Measurements from ENCODE around the gene MSH5. TPM values are rescaled to one million over a fixed set of nuclear protein-coding genes. Genes with fewer than 3 reads are reported as not detected.

The MSH5 gene
- total RNA-seq, 2 experiments from 2014 or later: 13.6 to 13.7 TPM

GRCh38 chr6:31691564-31692108, 48.2 kb upstream of the MSH5 start:
- Mint-ChIP-seq H3K27me3 (no peaks in the 10 kb centered on the region), H3K9me3 (no peaks in the 10 kb centered on the region), H3K4me3 (no peak overlapping the region), H3K27ac (no peak overlapping the region), H3K36me3 (ENCODE audit: low read depth) (peaks cover 84% of the 10 kb centered on the region), H3K4me1 (ENCODE audit: low read depth) (no peaks in the 10 kb centered on the region)
- Histone ChIP-seq H3K36me3 (ENCODE audit: insufficient read depth, low read length) (peaks cover 86% of the 10 kb centered on the region), H3K4me3 (ENCODE audit: low read length) (no peak overlapping the region), H3K9me3 (ENCODE audit: control insufficient read depth in 1 of 2, insufficient read depth in 1 of 2, low read length in 2 of 2) (no peaks in the 10 kb centered on the region), H3K27ac (ENCODE audit: low read depth in 1 of 2, low read length in 2 of 2) (no peak overlapping the region), H3K4me1 (ENCODE audit: insufficient read depth, low read length) (no peaks in the 10 kb centered on the region), H3K27me3 (ENCODE audit: control insufficient read depth in 1 of 2, insufficient read depth in 2 of 2, low read length in 2 of 2) (no peaks in the 10 kb centered on the region)
- ChIA-PET CTCF (no interaction called here), POLR2A (no interaction called here)
- TF ChIP-seq, protein P1, sequence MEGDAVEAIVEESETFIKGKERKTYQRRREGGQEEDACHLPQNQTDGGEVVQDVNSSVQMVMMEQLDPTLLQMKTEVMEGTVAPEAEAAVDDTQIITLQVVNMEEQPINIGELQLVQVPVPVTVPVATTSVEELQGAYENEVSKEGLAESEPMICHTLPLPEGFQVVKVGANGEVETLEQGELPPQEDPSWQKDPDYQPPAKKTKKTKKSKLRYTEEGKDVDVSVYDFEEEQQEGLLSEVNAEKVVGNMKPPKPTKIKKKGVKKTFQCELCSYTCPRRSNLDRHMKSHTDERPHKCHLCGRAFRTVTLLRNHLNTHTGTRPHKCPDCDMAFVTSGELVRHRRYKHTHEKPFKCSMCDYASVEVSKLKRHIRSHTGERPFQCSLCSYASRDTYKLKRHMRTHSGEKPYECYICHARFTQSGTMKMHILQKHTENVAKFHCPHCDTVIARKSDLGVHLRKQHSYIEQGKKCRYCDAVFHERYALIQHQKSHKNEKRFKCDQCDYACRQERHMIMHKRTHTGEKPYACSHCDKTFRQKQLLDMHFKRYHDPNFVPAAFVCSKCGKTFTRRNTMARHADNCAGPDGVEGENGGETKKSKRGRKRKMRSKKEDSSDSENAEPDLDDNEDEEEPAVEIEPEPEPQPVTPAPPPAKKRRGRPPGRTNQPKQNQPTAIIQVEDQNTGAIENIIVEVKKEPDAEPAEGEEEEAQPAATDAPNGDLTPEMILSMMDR (IDR thresholded peaks at IDR 0.05): no peak
- intact Hi-C loops (cut with DNase I, micrococcal nuclease): no loop called here
- no peak for ATAC-seq (ENCODE audit: poor library complexity)
- DNase-seq: no peak

GRCh38 chr6:31692353-31692752, 47.5 kb upstream of the MSH5 start:
- H3K4me3 Mint-ChIP-seq: no peak overlapping the region
- POLR2A ChIA-PET: no interaction called here
- no peak overlapping the region for H3K4me3 ChIP-seq (ENCODE audit: low read length)
- no peaks in the 10 kb centered on the region for H3K9me3 Mint-ChIP-seq
- H3K27me3 ChIP-seq (ENCODE audit: control insufficient read depth in 1 of 2, insufficient read depth in 2 of 2, low read length in 2 of 2): no peaks in the 10 kb centered on the region
- H3K36me3 Mint-ChIP-seq (ENCODE audit: low read depth): peaks cover 88% of the 10 kb centered on the region
- no peak for DNase-seq
- no peak for ATAC-seq (ENCODE audit: poor library complexity)
- no peak overlapping the region for H3K27ac Mint-ChIP-seq
- peaks cover 4% of the 10 kb centered on the region for H3K4me1 Mint-ChIP-seq (ENCODE audit: low read depth)
- H3K4me1 ChIP-seq (ENCODE audit: insufficient read depth, low read length): no peaks in the 10 kb centered on the region
- H3K27ac ChIP-seq (ENCODE audit: low read depth in 1 of 2, low read length in 2 of 2): no peak overlapping the region
- intact Hi-C loops (cut with DNase I, micrococcal nuclease): no loop called here
- TF ChIP-seq, protein P1 (IDR thresholded peaks at IDR 0.05): no peak
- no peaks in the 10 kb centered on the region for H3K27me3 Mint-ChIP-seq
- CTCF ChIA-PET: no interaction called here
- peaks cover 86% of the 10 kb centered on the region for H3K36me3 ChIP-seq (ENCODE audit: insufficient read depth, low read length)
- no peaks in the 10 kb centered on the region for H3K9me3 ChIP-seq (ENCODE audit: control insufficient read depth in 1 of 2, insufficient read depth in 1 of 2, low read length in 2 of 2)

GRCh38 chr6:31692886-31693285, 46.9 kb upstream of the MSH5 start:
- DNase-seq (no peak), ATAC-seq (ENCODE audit: poor library complexity) (no peak)
- TF ChIP-seq, protein P1 (IDR thresholded peaks at IDR 0.05): no peak
- H3K4me1 ChIP-seq (ENCODE audit: insufficient read depth, low read length): no peaks in the 10 kb centered on the region
- H3K27ac ChIP-seq (ENCODE audit: low read depth in 1 of 2, low read length in 2 of 2): no peak overlapping the region
- H3K27me3 ChIP-seq (ENCODE audit: control insufficient read depth in 1 of 2, insufficient read depth in 2 of 2, low read length in 2 of 2): no peaks in the 10 kb centered on the region
- peaks cover 88% of the 10 kb centered on the region for H3K36me3 Mint-ChIP-seq (ENCODE audit: low read depth)
- intact Hi-C loops (cut with DNase I, micrococcal nuclease): no loop called here
- H3K4me3 Mint-ChIP-seq: no peak overlapping the region
- ChIA-PET POLR2A (interaction anchor here (0.5 kb wide), 1 partner anchor 206 kb away, joined by 3 read pairs; no protein-coding TSS in a partner anchor), CTCF (interaction anchor here (1.8 kb wide), 1 partner anchor 94 kb away, joined by 5 read pairs; no protein-coding TSS in a partner anchor)
- H3K9me3 Mint-ChIP-seq: no peaks in the 10 kb centered on the region
- no peaks in the 10 kb centered on the region for H3K27me3 Mint-ChIP-seq
- H3K4me3 ChIP-seq (ENCODE audit: low read length): no peak overlapping the region
- H3K36me3 ChIP-seq (ENCODE audit: insufficient read depth, low read length): peaks cover 86% of the 10 kb centered on the region
- peaks cover 10% of the 10 kb centered on the region for H3K4me1 Mint-ChIP-seq (ENCODE audit: low read depth)
- no peaks in the 10 kb centered on the region for H3K9me3 ChIP-seq (ENCODE audit: control insufficient read depth in 1 of 2, insufficient read depth in 1 of 2, low read length in 2 of 2)
- H3K27ac Mint-ChIP-seq: peak overlapping the region; percentile 27

All from CD4-positive, alpha-beta T cell (primary cell).